Measurements from ENCODE around the gene METTL6.
"Not testable (repeated sequence)": the region's sequence is repeated elsewhere in the genome, so short reads cannot be mapped to it uniquely, and the experiment has no call there.

Gene METTL6

GRCh38 chr3:15427182-15427880 lies at the start of gene METTL6, which contains the start of gene EAF1:
Gene METTL6 (minus strand): TSS chr3:15427544. CDS start chr3:15426511, 1,033 bp downstream.
Gene EAF1 (plus strand): TSS chr3:15427598. CDS start chr3:15427780, 182 bp downstream.
- peak; percentile 89 for DNase-seq

GRCh38 chr3:15476378-15476777 lies 49.0 kb upstream of the METTL6 start:
- no peak for DNase-seq

- no peak for DNase-seq
Measured at GRCh38 chr3:15475161-15475560, 47.8 kb upstream of the METTL6 start.

- DNase-seq: no peak
Measured at GRCh38 chr3:15471861-15472260, 44.5 kb upstream of the METTL6 start.

- no peak for DNase-seq
Measured at GRCh38 chr3:15470849-15471248, 43.5 kb upstream of the METTL6 start.

- DNase-seq: no peak
Measured at GRCh38 chr3:15470261-15470660, 42.9 kb upstream of the METTL6 start.

- DNase-seq: no peak
Measured at GRCh38 chr3:15467227-15468181, 40.2 kb upstream of the METTL6 start.

- DNase-seq: no peak
Measured at GRCh38 chr3:15465876-15466585, 38.7 kb upstream of the METTL6 start.

GRCh38 chr3:15462451-15462850 lies 35.1 kb upstream of the METTL6 start:
- no peak for DNase-seq

GRCh38 chr3:15460891-15461531 lies 33.7 kb upstream of the METTL6 start:
- peak; percentile 36 for DNase-seq

- no peak for DNase-seq
Measured at GRCh38 chr3:15458212-15458780, 31.0 kb upstream of the METTL6 start.

- not testable (repeated sequence) for DNase-seq
Measured at GRCh38 chr3:15456915-15457314, 29.6 kb upstream of the METTL6 start.

- DNase-seq: no peak
Measured at GRCh38 chr3:15456321-15456720, 29.0 kb upstream of the METTL6 start.

GRCh38 chr3:15455756-15456155 lies 28.4 kb upstream of the METTL6 start:
- DNase-seq: no peak

GRCh38 chr3:15454965-15455364 lies 27.6 kb upstream of the METTL6 start:
- DNase-seq: no peak

GRCh38 chr3:15453991-15454625 lies 26.8 kb upstream of the METTL6 start:
- DNase-seq: no peak

- DNase-seq: no peak
Measured at GRCh38 chr3:15453501-15453900, 26.2 kb upstream of the METTL6 start.

GRCh38 chr3:15452961-15453360 lies 25.6 kb upstream of the METTL6 start:
- no peak for DNase-seq

- DNase-seq: no peak
Measured at GRCh38 chr3:15452156-15452555, 24.8 kb upstream of the METTL6 start.

GRCh38 chr3:15451216-15452113 lies 24.1 kb upstream of the METTL6 start:
- no peak for DNase-seq

Measured in femur (tissue), 1 donor.